DOHH2 (cell line): ENCODE measurements around the gene PLA2G1B.

Source experiments
- H3F3A ChIP-seq: fragments of 200-600 bp; sonication (generic), shearing (Covaris generic); 2 replicates; pipeline ENCODE4 v1.6.0; 2016; ENCODE audit warnings: antibody characterized with exemption, mild to moderate bottlenecking; ENCODE audit not compliant: control insufficient read depth, insufficient read depth
- H3K27ac ChIP-seq: fragments of 200-600 bp; sonication (generic); 2 replicates; pipeline ENCODE4 v1.5.1; 2014; ENCODE audit warnings: low read depth, mild to moderate bottlenecking, low read length, moderate library complexity
- H3K27me3 ChIP-seq: fragments of 200-600 bp; sonication (generic); 2 replicates; pipeline ENCODE4 v1.6.1; 2014; ENCODE audit warnings: mild to moderate bottlenecking, low read length, mixed read lengths; ENCODE audit not compliant: control insufficient read depth
- H3K36me3 ChIP-seq: fragments of 200-600 bp; sonication (generic); 2 replicates; pipeline ENCODE4 v1.6.1; 2014; ENCODE audit warnings: mild to moderate bottlenecking, low read length, moderate library complexity, mixed read lengths; ENCODE audit not compliant: control insufficient read depth
- H3K4me1 ChIP-seq: fragments of 200-600 bp; sonication (generic); 2 replicates; pipeline ENCODE4 v1.6.1; 2014; ENCODE audit warnings: mild to moderate bottlenecking, low read length, mixed read lengths; ENCODE audit not compliant: control insufficient read depth
- H3K4me2 ChIP-seq: fragments of 200-600 bp; sonication (generic); 2 replicates; pipeline ENCODE4 v1.6.0; 2014; ENCODE audit warnings: mild to moderate bottlenecking, low read length, moderate library complexity
- H3K4me3 ChIP-seq: fragments of 200-600 bp; sonication (generic); 2 replicates; pipeline ENCODE4 v1.5.1; 2014; ENCODE audit warnings: mild to moderate bottlenecking, low read length, mixed read lengths
- H3K79me2 ChIP-seq: fragments of 200-600 bp; sonication (generic); 2 replicates; pipeline ENCODE4 v1.6.1; 2014; ENCODE audit warnings: mild to moderate bottlenecking, low read length, mixed read lengths; ENCODE audit not compliant: control insufficient read depth
- H3K9me2 ChIP-seq: fragments of 200-600 bp; sonication (generic); replicated peaks from 2 replicates; pipeline ENCODE4 v1.6.1; 2014; ENCODE audit warnings: mild to moderate bottlenecking, low read length, mixed read lengths; ENCODE audit not compliant: control insufficient read depth
- H3K9me3 ChIP-seq: fragments of 200-600 bp; sonication (generic); 2 replicates; pipeline ENCODE4 v1.6.1; 2014; ENCODE audit warnings: antibody characterized with exemption, low read length, mixed read lengths; ENCODE audit not compliant: control insufficient read depth, insufficient read depth
- H4K20me1 ChIP-seq: fragments of 200-600 bp; sonication (generic); 2 replicates; pipeline ENCODE4 v1.6.0; 2014; ENCODE audit warnings: low read depth, mild to moderate bottlenecking, antibody characterized with exemption, low read length, moderate library complexity; ENCODE audit not compliant: control insufficient read depth, insufficient read depth
- EZH2phosphoT487 ChIP-seq: fragments of 200-600 bp; sonication (generic); IDR thresholded peaks from 2 replicates; pipeline ENCODE4 v1.6.1; 2017; ENCODE audit warnings: borderline replicate concordance, mild to moderate bottlenecking, antibody characterized with exemption, low read length, moderate library complexity, mixed read lengths
- TF ChIP-seq, protein P1 (sequence below): fragments of 200-600 bp; sonication (generic); IDR thresholded peaks from one replicate; pipeline ENCODE4 v1.5.1; 2014; ENCODE audit warnings: antibody characterized with exemption, mild to moderate bottlenecking, low read depth, low read length; ENCODE audit not compliant: poor library complexity, severe bottlenecking

The PLA2G1B gene

GRCh38 chr12:120276734-120277133 is 50.8 kb downstream of the PLA2G1B start:
- Histone ChIP-seq H3K4me1 (no peaks in the 10 kb centered on the region), H4K20me1 (no peaks in the 10 kb centered on the region), H3K27ac (no peak overlapping the region), H3K79me2 (no peaks in the 10 kb centered on the region), H3K4me2 (no peak overlapping the region), H3F3A (no peaks in the 10 kb centered on the region), H3K36me3 (no peaks in the 10 kb centered on the region), H3K9me3 (no peaks in the 10 kb centered on the region), H3K9me2 (no peaks in the 10 kb centered on the region), H3K27me3 (no peaks in the 10 kb centered on the region), H3K4me3 (no peak overlapping the region)
- TF ChIP-seq, protein P1, sequence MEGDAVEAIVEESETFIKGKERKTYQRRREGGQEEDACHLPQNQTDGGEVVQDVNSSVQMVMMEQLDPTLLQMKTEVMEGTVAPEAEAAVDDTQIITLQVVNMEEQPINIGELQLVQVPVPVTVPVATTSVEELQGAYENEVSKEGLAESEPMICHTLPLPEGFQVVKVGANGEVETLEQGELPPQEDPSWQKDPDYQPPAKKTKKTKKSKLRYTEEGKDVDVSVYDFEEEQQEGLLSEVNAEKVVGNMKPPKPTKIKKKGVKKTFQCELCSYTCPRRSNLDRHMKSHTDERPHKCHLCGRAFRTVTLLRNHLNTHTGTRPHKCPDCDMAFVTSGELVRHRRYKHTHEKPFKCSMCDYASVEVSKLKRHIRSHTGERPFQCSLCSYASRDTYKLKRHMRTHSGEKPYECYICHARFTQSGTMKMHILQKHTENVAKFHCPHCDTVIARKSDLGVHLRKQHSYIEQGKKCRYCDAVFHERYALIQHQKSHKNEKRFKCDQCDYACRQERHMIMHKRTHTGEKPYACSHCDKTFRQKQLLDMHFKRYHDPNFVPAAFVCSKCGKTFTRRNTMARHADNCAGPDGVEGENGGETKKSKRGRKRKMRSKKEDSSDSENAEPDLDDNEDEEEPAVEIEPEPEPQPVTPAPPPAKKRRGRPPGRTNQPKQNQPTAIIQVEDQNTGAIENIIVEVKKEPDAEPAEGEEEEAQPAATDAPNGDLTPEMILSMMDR, result no peak
- no peak for TF ChIP-seq EZH2phosphoT487
